GM12875 (cell line): ENCODE data around the gene EDA.

ENCODE experiments used
- H3K4me3 ChIP-seq: one replicate; pipeline ENCODE4 v1.5.1; 2011; ENCODE audit warnings: low read depth, low read length, control low read depth
- TF ChIP-seq, protein P1 (sequence below): IDR thresholded peaks from 2 replicates; pipeline ENCODE4 v1.5.1; 2011; ENCODE audit warnings: low read depth, mild to moderate bottlenecking, control low read depth, inconsistent platforms, low read length, moderate library complexity, borderline replicate concordance; ENCODE audit not compliant: insufficient read depth

The EDA gene

DNA sequence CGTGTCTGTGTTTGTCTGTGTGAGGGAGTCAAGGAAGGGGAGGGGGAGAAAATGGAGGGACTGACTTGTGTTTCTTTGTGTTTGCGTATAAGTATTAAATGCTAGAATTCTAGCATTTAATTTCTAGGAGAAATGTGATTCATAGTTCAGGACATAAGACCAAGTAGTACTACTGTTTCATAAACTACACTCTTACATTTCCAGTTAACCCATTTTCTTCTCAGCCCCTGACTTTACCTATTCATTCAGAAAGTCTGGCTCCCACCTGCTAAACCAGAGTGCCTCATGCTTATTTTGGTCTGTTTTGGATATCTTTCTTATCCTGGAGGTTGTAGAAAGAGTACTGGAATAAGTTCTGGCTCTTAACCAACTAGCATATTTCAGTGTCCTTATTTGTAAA lies 14.2 kb downstream of the EDA start:
- TF ChIP-seq, protein P1, sequence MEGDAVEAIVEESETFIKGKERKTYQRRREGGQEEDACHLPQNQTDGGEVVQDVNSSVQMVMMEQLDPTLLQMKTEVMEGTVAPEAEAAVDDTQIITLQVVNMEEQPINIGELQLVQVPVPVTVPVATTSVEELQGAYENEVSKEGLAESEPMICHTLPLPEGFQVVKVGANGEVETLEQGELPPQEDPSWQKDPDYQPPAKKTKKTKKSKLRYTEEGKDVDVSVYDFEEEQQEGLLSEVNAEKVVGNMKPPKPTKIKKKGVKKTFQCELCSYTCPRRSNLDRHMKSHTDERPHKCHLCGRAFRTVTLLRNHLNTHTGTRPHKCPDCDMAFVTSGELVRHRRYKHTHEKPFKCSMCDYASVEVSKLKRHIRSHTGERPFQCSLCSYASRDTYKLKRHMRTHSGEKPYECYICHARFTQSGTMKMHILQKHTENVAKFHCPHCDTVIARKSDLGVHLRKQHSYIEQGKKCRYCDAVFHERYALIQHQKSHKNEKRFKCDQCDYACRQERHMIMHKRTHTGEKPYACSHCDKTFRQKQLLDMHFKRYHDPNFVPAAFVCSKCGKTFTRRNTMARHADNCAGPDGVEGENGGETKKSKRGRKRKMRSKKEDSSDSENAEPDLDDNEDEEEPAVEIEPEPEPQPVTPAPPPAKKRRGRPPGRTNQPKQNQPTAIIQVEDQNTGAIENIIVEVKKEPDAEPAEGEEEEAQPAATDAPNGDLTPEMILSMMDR = no peak
- no peak overlapping the region for H3K4me3 ChIP-seq

DNA sequence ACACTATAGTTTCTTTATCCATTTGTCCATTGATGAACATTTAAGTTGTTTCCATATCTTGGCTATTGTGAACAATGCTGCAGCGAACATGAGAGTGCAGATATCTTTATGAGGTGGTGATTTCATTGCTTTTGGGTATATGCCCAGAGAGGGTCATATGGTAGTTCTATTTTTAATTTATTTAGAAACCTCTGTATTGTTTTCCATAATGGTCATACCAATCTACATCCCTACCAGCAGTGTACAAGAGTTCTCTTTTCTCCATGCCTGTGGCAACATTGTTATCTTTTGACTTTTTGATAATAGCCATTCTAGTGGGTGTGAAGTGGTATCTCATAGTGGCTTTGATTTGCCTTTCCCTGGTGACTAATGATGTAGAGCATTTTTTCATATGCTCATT lies 48.8 kb downstream of the EDA start:
- no peak overlapping the region for H3K4me3 ChIP-seq
- TF ChIP-seq, protein P1 = no peak

GRCh38 chrX:69670001-69670555 lies 54.2 kb downstream of the EDA start:
- TF ChIP-seq, protein P1 = no peak

GRCh38 chrX:69674891-69675290 lies 59.0 kb downstream of the EDA start:
- TF ChIP-seq, protein P1 = no peak

More at GRCh38 chrX:69670001-69670555, 54.2 kb downstream of the EDA start:
- H3K4me3 ChIP-seq = no peak overlapping the region

GRCh38 chrX:69705818-69706217 lies 89.9 kb downstream of the EDA start:
- no peak overlapping the region for H3K4me3 ChIP-seq
- TF ChIP-seq, protein P1 = no peak

More at GRCh38 chrX:69674891-69675290, 59.0 kb downstream of the EDA start:
- H3K4me3 ChIP-seq = no peak overlapping the region

- no peak overlapping the region for H3K4me3 ChIP-seq
- TF ChIP-seq, protein P1 = no peak
Measured at GRCh38 chrX:69718102-69718501, 102.2 kb downstream of the EDA start.

- TF ChIP-seq, protein P1 = no peak
Measured at GRCh38 chrX:69724307-69724706, 108.4 kb downstream of the EDA start.

More at GRCh38 chrX:69724307-69724706, 108.4 kb downstream of the EDA start:
- no peak overlapping the region for H3K4me3 ChIP-seq
